ENCODE results near the gene DKK3.

Gene DKK3

DNA sequence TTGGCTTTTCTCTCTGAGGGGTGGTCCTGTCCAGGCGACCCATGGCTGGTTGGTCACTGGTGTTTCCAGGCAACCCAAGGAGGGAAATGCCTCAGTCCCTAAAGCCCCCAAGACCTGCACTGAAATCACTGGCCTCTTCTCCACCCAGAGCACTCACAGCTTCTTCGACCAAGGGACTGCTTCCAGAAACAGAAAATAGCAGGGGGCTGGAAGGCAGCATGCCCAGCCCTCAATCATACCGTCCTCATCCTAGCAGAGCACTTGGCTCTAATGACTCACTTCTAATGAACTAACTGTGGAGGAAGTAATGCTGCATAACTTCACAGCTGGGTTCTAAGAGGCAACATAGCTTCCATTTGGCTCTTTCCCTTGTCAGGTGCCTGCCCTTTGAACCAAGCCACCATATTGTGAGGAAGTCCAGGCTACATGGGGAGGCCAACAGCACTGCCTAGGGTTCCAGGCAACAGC lies 27.6 kb downstream of the DKK3 start:
- no peak for DNase-seq

GRCh38 chr11:11980200-11980599 lies 28.2 kb downstream of the DKK3 start:
- no peak for DNase-seq

- no peak for DNase-seq
These were observed 28.8 kb downstream of the DKK3 start for GRCh38 chr11:11979488-11980117.

GRCh38 chr11:11978792-11979487 lies 29.5 kb downstream of the DKK3 start:
- DNase-seq, result no peak

DNA sequence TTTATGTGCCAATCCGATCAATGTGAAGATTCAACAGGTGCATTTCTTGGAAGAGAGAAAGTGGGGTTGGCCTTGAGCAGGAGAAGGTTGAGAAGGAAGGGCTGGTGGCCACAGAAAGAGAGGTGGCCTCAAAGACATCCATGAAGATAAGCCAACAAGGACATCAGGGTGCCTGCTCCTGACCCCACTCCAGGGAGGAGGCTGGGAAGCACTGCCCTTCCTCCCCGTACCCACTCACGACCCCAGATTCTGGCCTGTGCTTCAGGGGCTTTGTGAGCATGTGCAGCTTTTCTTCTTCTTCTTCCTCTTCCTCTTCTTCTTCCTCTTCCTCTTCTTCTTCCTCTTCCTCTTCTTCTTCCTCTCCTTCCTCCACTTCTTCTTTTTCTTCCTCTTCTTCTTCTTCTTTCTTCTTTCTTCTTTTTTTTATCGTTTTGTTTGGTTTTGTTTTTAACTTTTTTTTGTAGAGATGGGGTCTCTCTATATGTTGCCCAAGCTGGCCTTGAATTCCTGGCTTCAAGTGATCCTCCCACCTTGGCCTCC lies 30.3 kb downstream of the DKK3 start:
- no peak for DNase-seq

GRCh38 chr11:11977206-11977938 lies 31.1 kb downstream of the DKK3 start:
- DNase-seq, result no peak

GRCh38 chr11:11976481-11977127 lies 31.8 kb downstream of the DKK3 start:
- no peak for DNase-seq

DNA sequence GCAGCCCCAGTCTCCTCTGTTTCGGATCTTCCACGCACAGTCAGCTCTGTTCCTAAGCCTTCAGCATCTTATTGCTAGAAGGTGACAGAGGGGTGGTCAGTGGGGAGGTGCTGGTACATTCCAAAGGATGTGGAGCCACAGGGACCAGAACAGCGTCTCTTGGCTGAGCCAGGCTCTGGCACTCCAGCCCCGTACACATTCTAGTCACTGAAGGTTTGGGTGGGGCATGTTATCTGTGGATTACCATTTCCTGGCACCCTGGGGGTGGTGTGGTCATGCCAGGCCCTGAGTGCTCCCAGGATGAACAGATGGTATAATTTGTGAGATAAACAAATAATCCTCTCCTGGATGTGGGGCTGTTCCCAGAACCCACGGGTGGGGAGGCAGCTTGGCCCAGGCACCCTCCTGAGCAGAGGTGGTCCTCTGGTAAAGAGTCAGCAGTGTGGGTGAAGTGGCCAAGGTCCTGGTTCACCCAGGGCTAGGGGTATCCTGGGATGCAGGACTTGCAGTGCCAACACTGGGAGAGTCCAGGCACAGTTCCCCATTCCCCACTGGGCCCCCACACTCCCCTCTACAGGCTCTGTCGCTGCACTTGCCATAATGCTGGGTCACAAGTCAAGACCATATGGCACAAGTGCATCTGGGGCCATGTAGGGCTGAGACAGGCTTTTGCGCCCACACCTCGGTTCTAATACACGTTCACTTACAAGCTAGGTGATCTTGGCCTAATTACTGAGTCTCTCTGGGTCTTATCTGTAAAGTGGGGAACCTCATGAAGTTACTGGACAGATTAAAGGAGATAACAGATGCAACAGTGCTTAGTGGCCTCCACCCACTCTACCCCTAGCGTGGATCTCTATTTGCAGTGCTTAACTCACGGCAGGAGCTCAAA lies 33.0 kb downstream of the DKK3 start:
- peak; percentile 47 for DNase-seq

- DNase-seq, result no peak
These were observed 34.6 kb downstream of the DKK3 start for GRCh38 chr11:11973866-11974265.

GRCh38 chr11:11973361-11973800 lies 35.0 kb downstream of the DKK3 start:
- DNase-seq, result no peak

GRCh38 chr11:11972730-11973341 lies 35.6 kb downstream of the DKK3 start:
- DNase-seq, result no peak

DNA sequence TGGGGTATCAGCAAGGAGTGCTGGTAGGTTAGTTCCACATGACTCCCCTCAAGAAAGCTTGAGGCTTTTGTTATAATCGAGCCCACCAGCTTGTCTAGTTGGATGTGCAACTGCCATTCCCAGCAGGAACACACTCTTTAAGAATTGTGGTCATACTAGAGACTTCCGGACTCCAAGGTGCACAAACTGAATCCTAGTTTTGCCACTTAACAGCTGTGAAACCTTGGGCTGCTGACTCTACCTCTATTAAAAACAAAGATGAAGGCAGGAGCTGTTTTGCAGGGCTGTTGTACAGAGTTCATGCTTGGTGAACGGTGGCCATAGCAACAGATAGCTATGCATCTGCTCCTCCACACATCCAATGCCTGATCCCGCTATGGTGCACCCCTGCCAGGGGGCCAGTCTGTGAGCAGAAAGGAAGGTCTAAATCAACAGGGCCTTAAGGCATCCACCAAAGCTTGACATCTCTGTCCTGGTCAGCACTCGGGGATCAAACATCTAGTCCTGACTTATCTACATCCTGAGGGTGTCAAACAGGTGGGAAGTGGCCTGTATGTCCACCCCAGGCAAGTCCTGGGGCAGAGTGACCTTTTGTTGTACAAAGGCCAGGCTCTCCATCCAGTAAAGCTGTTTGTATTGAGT lies 36.4 kb downstream of the DKK3 start:
- DNase-seq, result peak; percentile 4

GRCh38 chr11:11970556-11970955 lies 37.9 kb downstream of the DKK3 start:
- DNase-seq, result no peak

- DNase-seq, result no peak
These were observed 38.8 kb downstream of the DKK3 start for GRCh38 chr11:11969380-11970215.

- DNase-seq, result no peak
These were observed 39.7 kb downstream of the DKK3 start for GRCh38 chr11:11968511-11969280.

DNA sequence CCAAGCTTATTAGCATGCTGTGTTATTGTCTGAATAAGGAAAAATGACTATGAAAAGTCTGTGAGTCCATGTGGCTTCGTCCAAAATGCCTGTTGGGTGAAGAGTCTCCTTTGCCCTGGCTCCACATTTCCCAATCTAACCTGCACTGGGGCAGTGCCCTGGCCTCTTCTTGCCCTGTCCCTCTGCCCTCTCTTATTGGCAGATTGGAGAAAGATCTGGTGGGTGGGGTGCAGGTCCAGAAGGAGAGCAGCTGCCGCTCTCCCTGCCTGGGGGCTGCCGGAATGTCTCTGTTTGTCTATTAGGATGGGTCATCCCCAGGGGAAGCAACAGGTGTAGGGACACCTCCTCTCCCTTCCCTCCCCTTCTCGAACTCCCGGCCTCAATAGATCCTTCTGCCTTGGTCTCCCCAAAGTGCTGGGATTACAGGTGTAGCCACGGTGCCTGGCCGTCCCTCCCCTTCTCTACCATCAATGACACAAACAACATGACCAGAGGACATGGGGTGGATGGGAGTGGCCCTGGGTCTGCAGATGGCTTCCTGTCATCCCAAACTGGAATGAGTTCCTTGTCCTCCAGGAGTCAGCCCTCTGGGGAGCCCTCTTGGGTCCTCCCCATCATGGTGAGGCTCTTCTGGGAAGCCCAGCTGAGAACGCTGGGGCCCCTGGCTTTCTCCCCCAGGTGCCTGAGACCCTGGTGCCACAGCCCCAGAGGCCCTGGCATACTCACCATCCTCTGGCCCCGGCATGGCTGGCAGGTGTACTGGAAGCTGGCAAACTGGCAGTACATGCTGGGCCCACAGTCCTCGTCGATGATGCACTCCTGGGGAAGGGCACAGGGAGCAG lies 40.5 kb downstream of the DKK3 start:
- DNase-seq, result no peak

DNA sequence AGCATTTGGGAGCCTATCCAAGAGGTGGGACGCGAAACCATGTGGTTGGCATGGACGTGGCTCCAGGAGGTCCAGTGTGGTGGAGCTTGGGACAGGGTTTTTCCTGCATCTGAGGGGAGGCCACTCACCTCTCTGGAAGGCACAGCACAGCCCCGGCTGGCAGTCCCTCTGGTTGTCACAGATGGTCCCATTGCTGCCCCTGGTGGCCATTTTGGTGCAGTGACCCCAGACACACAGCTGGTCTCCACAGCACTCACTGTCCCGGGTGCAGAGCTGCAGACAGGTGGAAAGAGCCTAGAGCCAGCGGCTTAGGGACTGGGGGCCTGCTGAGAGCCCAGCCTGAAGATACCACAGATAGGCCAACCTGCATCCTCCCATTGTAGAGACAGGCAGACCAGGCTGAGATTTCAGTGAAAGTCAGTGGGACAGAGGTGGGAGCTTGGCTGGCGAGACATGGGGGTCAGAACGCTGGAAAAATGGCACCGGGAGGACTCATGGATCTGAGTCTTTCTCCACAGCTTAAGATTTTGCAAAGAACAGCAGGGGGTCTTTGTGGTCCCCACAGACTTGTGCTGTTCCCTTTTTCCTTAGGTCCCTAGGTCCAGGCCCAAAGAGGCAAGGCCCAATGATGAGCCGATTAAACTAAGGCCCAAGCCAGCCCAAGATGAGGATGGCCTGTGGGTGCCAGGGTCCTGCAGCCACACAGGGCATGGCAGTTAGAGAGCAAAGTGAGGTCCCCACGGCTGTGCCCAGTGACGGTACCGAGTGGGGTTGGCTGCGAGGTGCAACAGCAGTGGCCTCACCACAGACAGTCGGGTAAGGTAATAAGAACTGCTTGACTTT lies 41.4 kb downstream of the DKK3 start:
- peak; percentile 83 for DNase-seq
